ACC112 (cell line): ENCODE measurements around the gene MICB.

ENCODE experiments used
- H2AFZ ChIP-seq: fragments of 200-600 bp; sonication (generic); one replicate; pipeline ENCODE4 v1.6.0; 2017; ENCODE audit warnings: antibody characterized with exemption, low read length; ENCODE audit not compliant: unreplicated experiment
- H3K27ac ChIP-seq: fragments of 200-600 bp; sonication (generic); 2 replicates; pipeline ENCODE4 v1.5.1; 2014; ENCODE audit warnings: low read depth, mild to moderate bottlenecking, antibody characterized with exemption, low read length, moderate library complexity
- H3K27me3 ChIP-seq: fragments of 200-600 bp; sonication (generic); 2 replicates; pipeline ENCODE4 v1.6.1; 2014; ENCODE audit warnings: mild to moderate bottlenecking, antibody characterized with exemption, low read length, moderate library complexity, mixed read lengths; ENCODE audit not compliant: insufficient read depth
- H3K36me3 ChIP-seq: fragments of 200-600 bp; sonication (generic); 2 replicates; pipeline ENCODE4 v1.6.1; 2016; ENCODE audit warnings: mild to moderate bottlenecking, antibody characterized with exemption, low read length, moderate library complexity, mixed read lengths; ENCODE audit not compliant: insufficient read depth
- H3K4me1 ChIP-seq: fragments of 200-600 bp; sonication (generic); one replicate; pipeline ENCODE4 v1.6.1; 2016; ENCODE audit warnings: low read length, mixed read lengths; ENCODE audit not compliant: insufficient read depth, unreplicated experiment, control insufficient read depth
- H3K4me3 ChIP-seq: fragments of 200-600 bp; sonication (generic); 2 replicates; pipeline ENCODE4 v1.5.1; 2014; ENCODE audit warnings: mild to moderate bottlenecking, low read depth, low read length
- H3K79me2 ChIP-seq: fragments of 200-600 bp; sonication (generic); one replicate; pipeline ENCODE4 v1.6.0; 2016; ENCODE audit warnings: low read length; ENCODE audit not compliant: control insufficient read depth, unreplicated experiment, insufficient read depth

MICB gene

GRCh38 chr6:31513456-31514165, 15.7 kb downstream of the MICB start:
- peaks cover 25% of the 10 kb centered on the region for H3K4me1 ChIP-seq
- no peaks in the 10 kb centered on the region for H3K27me3 ChIP-seq
- peaks cover 9% of the 10 kb centered on the region; the same call in 1 of the 2 replicates for H3K36me3 ChIP-seq
- H3K4me3 ChIP-seq, result no peak overlapping the region
- peak overlapping the region; percentile 15; the same call in 1 of the 2 replicates for H3K27ac ChIP-seq
- no peak overlapping the region for H2AFZ ChIP-seq
- no peaks in the 10 kb centered on the region for H3K79me2 ChIP-seq

GRCh38 chr6:31521835-31522234, 23.9 kb downstream of the MICB start:
- Histone ChIP-seq H2AFZ (no peak overlapping the region), H3K36me3 (no peaks in the 10 kb centered on the region), H3K79me2 (no peaks in the 10 kb centered on the region), H3K27me3 (no peaks in the 10 kb centered on the region), H3K27ac (no peak overlapping the region), H3K4me3 (no peak overlapping the region), H3K4me1 (peaks cover 20% of the 10 kb centered on the region)

- Histone ChIP-seq H2AFZ (peak overlapping the region; percentile 5), H3K27ac (peak overlapping the region; percentile 83), H3K79me2 (no peaks in the 10 kb centered on the region)
Measured at GRCh38 chr6:31525553-31525931, 27.6 kb downstream of the MICB start.

GRCh38 chr6:31525932-31526591, 28.1 kb downstream of the MICB start:
- H3K4me1 ChIP-seq, result peaks cover 22% of the 10 kb centered on the region
- H3K36me3 ChIP-seq, result peaks cover 3% of the 10 kb centered on the region; the same call in 1 of the 2 replicates
- H2AFZ ChIP-seq, result peak overlapping the region; percentile 5
- peak overlapping the region; percentile 83 for H3K27ac ChIP-seq
- no peaks in the 10 kb centered on the region for H3K79me2 ChIP-seq
- H3K27me3 ChIP-seq, result no peaks in the 10 kb centered on the region
- H3K4me3 ChIP-seq, result no peak overlapping the region

More at GRCh38 chr6:31525553-31525931, 27.6 kb downstream of the MICB start:
- H3K4me3 ChIP-seq, result no peak overlapping the region
- peaks cover 22% of the 10 kb centered on the region for H3K4me1 ChIP-seq
- no peaks in the 10 kb centered on the region for H3K36me3 ChIP-seq
- H3K27me3 ChIP-seq, result no peaks in the 10 kb centered on the region

- H3K4me1 ChIP-seq, result peaks cover 22% of the 10 kb centered on the region
- H3K4me3 ChIP-seq, result no peak overlapping the region
- H3K27ac ChIP-seq, result 0 out of 2 replicates have a peak overlapping the region, but pooled peaks have one; percentile 28
- H3K79me2 ChIP-seq, result peaks cover 4% of the 10 kb centered on the region
- H3K27me3 ChIP-seq, result no peaks in the 10 kb centered on the region
- H3K36me3 ChIP-seq, result peaks cover 13% of the 10 kb centered on the region; the same call in 1 of the 2 replicates
- H2AFZ ChIP-seq, result no peak overlapping the region
Measured at GRCh38 chr6:31528307-31528777, 30.4 kb downstream of the MICB start.

GRCh38 chr6:31528821-31529328, 30.9 kb downstream of the MICB start, which contains the start of gene MCCD1:
MCCD1 (plus strand) TSS chr6:31528962; CDS start chr6:31529015, 53 bp downstream.
- Histone ChIP-seq H3K4me3 (no peak within 1 kb of the TSS), H3K36me3 (peaks cover 18% of the 10 kb centered on the region), H3K4me1 (peaks cover 22% of the 10 kb centered on the region), H2AFZ (no peak within 1 kb of the TSS), H3K27me3 (no peaks in the 10 kb centered on the region), H3K79me2 (peaks cover 7% of the 10 kb centered on the region), H3K27ac (0 out of 2 replicates have a peak within 1 kb of the TSS, but pooled peaks have one; percentile 28)

- Histone ChIP-seq H3K79me2 (peaks cover 9% of the 10 kb centered on the region), H3K4me3 (no peak overlapping the region), H3K27ac (no peak overlapping the region), H3K27me3 (no peaks in the 10 kb centered on the region), H2AFZ (no peak overlapping the region), H3K36me3 (peaks cover 22% of the 10 kb centered on the region), H3K4me1 (peaks cover 22% of the 10 kb centered on the region)
Measured at GRCh38 chr6:31529329-31530150, 31.6 kb downstream of the MICB start.

GRCh38 chr6:31530659-31531058, 32.7 kb downstream of the MICB start:
- H3K27me3 ChIP-seq, result no peaks in the 10 kb centered on the region
- H3K4me3 ChIP-seq, result no peak overlapping the region
- H3K4me1 ChIP-seq, result peaks cover 19% of the 10 kb centered on the region
- H3K27ac ChIP-seq, result no peak overlapping the region
- H3K36me3 ChIP-seq, result peaks cover 32% of the 10 kb centered on the region
- no peak overlapping the region for H2AFZ ChIP-seq
- H3K79me2 ChIP-seq, result peaks cover 16% of the 10 kb centered on the region

GRCh38 chr6:31531162-31531561, 33.2 kb downstream of the MICB start:
- Histone ChIP-seq H2AFZ (no peak overlapping the region), H3K4me3 (no peak overlapping the region), H3K4me1 (peaks cover 14% of the 10 kb centered on the region), H3K27ac (no peak overlapping the region), H3K79me2 (peaks cover 21% of the 10 kb centered on the region), H3K36me3 (peaks cover 38% of the 10 kb centered on the region), H3K27me3 (no peaks in the 10 kb centered on the region)
